BLaER1 (cell line): ENCODE data around the gene CCNT2.
"Not testable (repeated sequence)": the region's sequence is repeated elsewhere in the genome, so short reads cannot be mapped to it uniquely, and the experiment has no call there.

ENCODE experiments used
- H3K27ac ChIP-seq: shearing (Covaris generic); formaldehyde crosslinking; 2 replicates; pipeline ENCODE4 v1.8.1; 2022
- H3K27me3 ChIP-seq: shearing (Covaris generic); formaldehyde crosslinking; 2 replicates; pipeline ENCODE4 v1.8.1; 2022
- H3K36me3 ChIP-seq: shearing (Covaris generic); formaldehyde crosslinking; 2 replicates; pipeline ENCODE4 v1.8.1; 2022
- H3K4me1 ChIP-seq: shearing (Covaris generic); formaldehyde crosslinking; 2 replicates; pipeline ENCODE4 v1.8.1; 2022
- H3K4me2 ChIP-seq: shearing (Covaris generic); formaldehyde crosslinking; 2 replicates; pipeline ENCODE4 v1.8.1; 2022
- H3K4me3 ChIP-seq: shearing (Covaris generic); formaldehyde crosslinking; 2 replicates; pipeline ENCODE4 v1.8.1; 2022
- H3K9ac ChIP-seq: shearing (Covaris generic); formaldehyde crosslinking; 2 replicates; pipeline ENCODE4 v1.8.1; 2022
- H3K9me3 ChIP-seq: shearing (Covaris generic); formaldehyde crosslinking; 2 replicates; pipeline ENCODE4 v1.8.1; 2022
- H4K20me1 ChIP-seq: shearing (Covaris generic); formaldehyde crosslinking; 2 replicates; pipeline ENCODE4 v1.8.1; 2022
- Cebpa-rat ChIP-seq: shearing (Covaris generic); IDR thresholded peaks from 2 replicates; pipeline ENCODE4 v1.8.1; 2022

CCNT2 gene

GRCh38 chr2:134936691-134937090 is 18.1 kb downstream of the CCNT2 start:
- Histone ChIP-seq H3K27ac (no peak overlapping the region), H3K9me3 (no peaks in the 10 kb centered on the region), H3K9ac (no peak overlapping the region), H3K36me3 (peaks cover 74% of the 10 kb centered on the region), H3K4me2 (no peak overlapping the region), H3K4me3 (no peak overlapping the region), H3K27me3 (no peaks in the 10 kb centered on the region), H4K20me1 (peaks cover 79% of the 10 kb centered on the region), H3K4me1 (peaks cover 24% of the 10 kb centered on the region)
- no peak for TF ChIP-seq Cebpa-rat

DNA sequence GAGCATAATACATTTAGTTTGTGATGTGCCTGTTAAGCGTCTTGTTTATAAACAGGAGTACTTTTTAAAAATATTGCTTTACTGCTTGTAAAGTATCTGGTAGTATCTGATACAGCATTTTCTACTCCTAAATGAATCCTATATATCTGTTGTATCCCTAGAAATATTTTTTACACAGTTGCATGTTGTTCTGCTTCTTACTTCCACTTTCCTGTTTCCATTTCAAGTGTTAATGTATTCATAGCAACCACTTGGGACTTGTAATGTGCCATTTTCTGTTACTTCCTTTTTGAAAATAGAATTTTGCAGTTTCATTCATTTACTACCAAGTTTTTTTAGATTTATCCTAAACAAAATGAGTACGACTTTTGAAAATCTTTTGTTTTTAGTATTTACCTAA is 24.9 kb downstream of the CCNT2 start:
- Histone ChIP-seq H3K27me3 (no peaks in the 10 kb centered on the region), H3K4me1 (peaks cover 30% of the 10 kb centered on the region), H3K27ac (peak overlapping the region; percentile 71), H3K4me2 (peak overlapping the region; percentile 63), H3K9me3 (no peaks in the 10 kb centered on the region), H3K9ac (no peak overlapping the region), H3K36me3 (peaks cover 77% of the 10 kb centered on the region), H3K4me3 (peak overlapping the region; percentile 20; the same call in 1 of the 2 replicates), H4K20me1 (peaks cover 13% of the 10 kb centered on the region; the same call in 1 of the 2 replicates)
- TF ChIP-seq Cebpa-rat: no peak

DNA sequence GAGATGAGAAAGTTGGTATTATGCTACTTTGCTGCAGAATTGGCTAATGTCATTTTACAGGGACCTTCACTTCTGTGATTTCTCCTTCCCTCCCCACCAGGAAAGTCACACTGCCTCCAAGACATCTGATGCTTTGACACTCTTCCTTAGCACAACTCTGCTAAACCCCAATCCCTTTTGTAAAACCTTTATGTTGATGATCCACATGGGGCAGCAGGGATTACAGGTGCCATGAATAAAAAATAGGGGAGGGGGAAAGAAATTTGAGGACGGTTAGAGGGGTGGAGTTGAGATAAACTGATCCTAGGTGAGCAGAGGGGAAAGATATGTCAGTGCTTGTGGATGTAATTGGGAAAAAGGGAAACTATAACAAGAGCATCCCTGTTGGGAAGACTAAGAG is 26.4 kb downstream of the CCNT2 start:
- Histone ChIP-seq H3K36me3 (peaks cover 76% of the 10 kb centered on the region), H3K9me3 (no peaks in the 10 kb centered on the region), H3K27ac (peak overlapping the region; percentile 50), H3K4me3 (no peak overlapping the region), H3K4me1 (peaks cover 30% of the 10 kb centered on the region), H4K20me1 (peaks cover 5% of the 10 kb centered on the region; the same call in 1 of the 2 replicates), H3K27me3 (no peaks in the 10 kb centered on the region), H3K9ac (no peak overlapping the region), H3K4me2 (peak overlapping the region; percentile 10)
- no peak for TF ChIP-seq Cebpa-rat

GRCh38 chr2:134946073-134946472 is 27.5 kb downstream of the CCNT2 start:
- Histone ChIP-seq H3K36me3 (peaks cover 71% of the 10 kb centered on the region), H3K9me3 (no peaks in the 10 kb centered on the region), H3K27me3 (no peaks in the 10 kb centered on the region), H3K4me3 (no peak overlapping the region), H4K20me1 (peaks cover 9% of the 10 kb centered on the region; the same call in 1 of the 2 replicates), H3K4me2 (no peak overlapping the region), H3K4me1 (peaks cover 30% of the 10 kb centered on the region), H3K9ac (no peak overlapping the region), H3K27ac (no peak overlapping the region)
- TF ChIP-seq Cebpa-rat: no peak

DNA sequence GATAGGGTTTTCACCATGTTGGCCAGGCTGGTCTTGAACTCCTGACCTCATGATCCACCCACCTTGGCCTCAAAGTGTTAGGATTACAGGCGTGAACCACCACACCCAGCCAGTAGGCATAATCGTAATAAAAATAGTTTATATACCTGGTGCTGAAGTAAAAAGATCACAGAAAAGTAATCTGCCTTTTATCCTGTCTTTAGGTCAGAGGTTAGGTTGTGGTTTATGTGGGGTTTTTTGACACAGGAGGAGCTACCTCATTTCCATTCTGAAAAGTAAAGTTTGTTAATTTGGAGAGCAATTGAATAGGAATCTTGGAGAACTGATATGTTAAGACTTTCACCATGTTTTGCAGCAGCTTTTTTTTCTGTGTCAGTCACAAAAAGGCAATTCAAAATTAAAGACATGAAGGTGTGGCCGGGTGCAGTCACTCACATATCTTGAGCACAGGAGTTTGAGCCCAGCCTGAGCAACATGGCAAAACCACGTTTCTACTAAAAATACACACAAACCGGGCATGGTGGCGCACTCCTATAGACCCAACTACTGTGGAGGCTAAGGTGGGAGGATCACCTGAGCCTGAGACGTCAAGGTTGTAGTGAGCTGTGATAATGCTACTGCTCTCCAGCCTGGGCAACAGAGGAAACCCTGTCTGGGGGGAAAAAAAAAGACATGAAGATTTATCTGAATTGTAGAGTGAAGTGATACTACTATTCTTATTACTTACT is 31.5 kb downstream of the CCNT2 start:
- Histone ChIP-seq H4K20me1 (0 out of 2 replicates have a peak, but pooled peaks cover 9% of the 10 kb centered on the region), H3K27ac (no peak overlapping the region), H3K4me2 (no peak overlapping the region), H3K9me3 (no peaks in the 10 kb centered on the region), H3K36me3 (peaks cover 85% of the 10 kb centered on the region), H3K27me3 (no peaks in the 10 kb centered on the region), H3K4me1 (peaks cover 2% of the 10 kb centered on the region), H3K4me3 (no peak overlapping the region), H3K9ac (no peak overlapping the region)
- no peak for TF ChIP-seq Cebpa-rat

DNA sequence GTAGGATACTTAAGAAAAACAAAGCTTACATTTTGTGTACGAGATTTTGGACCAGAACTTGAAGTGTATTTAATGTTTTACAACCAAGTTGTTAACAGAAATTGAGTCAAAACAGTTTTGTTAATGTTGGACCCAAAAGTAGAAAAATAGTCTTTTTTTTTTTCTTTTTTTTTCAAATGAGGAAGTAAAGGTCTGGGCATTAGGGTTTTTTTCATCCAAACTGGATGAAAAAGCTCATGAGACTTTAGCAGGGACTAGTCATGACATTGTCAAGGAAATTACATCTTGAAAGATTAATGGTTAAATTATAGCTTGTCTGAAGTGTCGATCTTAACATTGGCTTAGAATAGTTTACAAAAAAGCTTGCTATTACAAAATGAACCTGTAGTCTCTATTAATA is 32.3 kb downstream of the CCNT2 start:
- no peak overlapping the region for H3K9ac ChIP-seq
- no peaks in the 10 kb centered on the region for H3K9me3 ChIP-seq
- no peak overlapping the region for H3K4me2 ChIP-seq
- H3K36me3 ChIP-seq: peaks cover 85% of the 10 kb centered on the region
- H3K27ac ChIP-seq: no peak overlapping the region
- H3K27me3 ChIP-seq: no peaks in the 10 kb centered on the region
- H3K4me3 ChIP-seq: no peak overlapping the region
- no peak for TF ChIP-seq Cebpa-rat
- 0 out of 2 replicates have a peak, but pooled peaks cover 9% of the 10 kb centered on the region for H4K20me1 ChIP-seq
- no peaks in the 10 kb centered on the region for H3K4me1 ChIP-seq

DNA sequence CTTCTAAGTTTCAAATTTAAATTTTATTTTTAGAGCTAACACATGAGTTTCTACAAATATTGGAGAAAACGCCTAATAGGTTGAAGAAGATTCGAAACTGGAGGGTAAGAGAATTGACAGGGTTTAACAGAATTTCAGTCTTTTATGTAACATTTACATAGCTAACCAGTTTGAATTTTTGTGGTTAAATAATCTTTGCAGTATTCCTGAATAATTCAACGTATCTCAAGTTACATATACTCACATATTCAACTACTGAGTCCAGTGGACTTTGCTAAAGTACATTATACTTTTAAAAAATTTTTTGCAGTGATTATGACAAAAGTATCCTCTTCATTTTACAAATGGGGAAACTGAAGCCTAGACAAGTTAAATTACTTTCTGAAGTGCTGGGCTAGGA is 34.0 kb downstream of the CCNT2 start:
- no peak overlapping the region for H3K4me2 ChIP-seq
- 0 out of 2 replicates have a peak, but pooled peaks cover 9% of the 10 kb centered on the region for H4K20me1 ChIP-seq
- H3K9me3 ChIP-seq: no peaks in the 10 kb centered on the region
- no peaks in the 10 kb centered on the region for H3K27me3 ChIP-seq
- H3K36me3 ChIP-seq: peaks cover 90% of the 10 kb centered on the region
- no peak overlapping the region for H3K27ac ChIP-seq
- H3K9ac ChIP-seq: no peak overlapping the region
- H3K4me1 ChIP-seq: no peaks in the 10 kb centered on the region
- TF ChIP-seq Cebpa-rat: no peak
- no peak overlapping the region for H3K4me3 ChIP-seq

- H3K27ac ChIP-seq: no peak overlapping the region
- H3K9me3 ChIP-seq: no peaks in the 10 kb centered on the region
- H3K4me1 ChIP-seq: no peaks in the 10 kb centered on the region
- no peak for TF ChIP-seq Cebpa-rat
- H3K9ac ChIP-seq: no peak overlapping the region
- H3K4me3 ChIP-seq: no peak overlapping the region
- H3K4me2 ChIP-seq: no peak overlapping the region
- 0 out of 2 replicates have a peak, but pooled peaks cover 5% of the 10 kb centered on the region for H4K20me1 ChIP-seq
- no peaks in the 10 kb centered on the region for H3K27me3 ChIP-seq
- peaks cover 87% of the 10 kb centered on the region for H3K36me3 ChIP-seq
These were observed 35.4 kb downstream of the CCNT2 start for GRCh38 chr2:134954065-134954464.

DNA sequence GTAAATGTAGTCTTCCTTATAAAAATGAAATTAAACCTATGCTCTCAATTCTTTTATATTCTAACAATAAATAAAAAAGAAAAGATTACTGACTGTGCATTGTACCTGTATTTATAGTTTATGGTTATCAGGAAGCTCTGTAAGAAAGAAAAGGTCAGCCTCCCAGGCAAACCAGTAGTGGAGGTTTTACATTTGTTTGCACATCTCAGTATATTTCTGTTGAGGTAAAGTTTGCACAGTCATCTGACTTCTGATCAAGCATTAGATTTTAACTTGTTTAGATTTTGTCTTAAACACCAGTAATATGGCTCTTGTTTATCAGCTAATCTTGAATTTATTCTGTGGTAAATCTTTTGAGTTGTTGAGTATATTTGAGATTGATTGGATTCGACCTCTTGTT is 37.1 kb downstream of the CCNT2 start:
- Histone ChIP-seq H3K9me3 (no peaks in the 10 kb centered on the region), H3K27ac (no peak overlapping the region), H3K9ac (no peak overlapping the region), H3K4me1 (no peaks in the 10 kb centered on the region), H4K20me1 (no peaks in the 10 kb centered on the region), H3K4me2 (no peak overlapping the region), H3K36me3 (peaks cover 73% of the 10 kb centered on the region), H3K27me3 (no peaks in the 10 kb centered on the region), H3K4me3 (no peak overlapping the region)
- no peak for TF ChIP-seq Cebpa-rat

GRCh38 chr2:134957477-134957876 is 38.9 kb downstream of the CCNT2 start:
- H3K9me3 ChIP-seq: no peaks in the 10 kb centered on the region
- H3K9ac ChIP-seq: no peak overlapping the region
- H3K4me2 ChIP-seq: no peak overlapping the region
- H3K4me3 ChIP-seq: no peak overlapping the region
- H3K36me3 ChIP-seq: peaks cover 62% of the 10 kb centered on the region
- H3K4me1 ChIP-seq: no peaks in the 10 kb centered on the region
- H4K20me1 ChIP-seq: no peaks in the 10 kb centered on the region
- no peak overlapping the region for H3K27ac ChIP-seq
- H3K27me3 ChIP-seq: no peaks in the 10 kb centered on the region
- TF ChIP-seq Cebpa-rat: no peak

GRCh38 chr2:134967166-134967565 is 48.5 kb downstream of the CCNT2 start:
- not testable (repeated sequence) for H3K9ac ChIP-seq, H4K20me1 ChIP-seq, H3K27me3 ChIP-seq, H3K4me3 ChIP-seq, H3K4me1 ChIP-seq, H3K36me3 ChIP-seq
- Histone ChIP-seq H3K4me2 (peak overlapping the region; percentile 45), H3K27ac (peak overlapping the region; percentile 53; the same call in 1 of the 2 replicates), H3K9me3 (peaks cover 34% of the 10 kb centered on the region)
